Esophagus squamous epithelium (tissue), 4 donors: ENCODE results near the gene LRRFIP2.

Source experiments
- CTCF ChIP-seq, 6 experiments: fragments of 450-650 bp in 4 of 6; fragments of 200-600 bp in 2 of 6; sonication (generic) in 2 of 6; IDR thresholded peaks; one replicate each; pipeline ENCODE4 v1.5.1; 2016 to 2019; ENCODE audit warnings: antibody characterized with exemption in 6 of 6, mild to moderate bottlenecking in 4 of 6, moderate library complexity in 4 of 6
- POLR2A ChIP-seq, 4 donors: fragments of 450-650 bp; IDR thresholded peaks; one replicate each; pipeline ENCODE4 v1.6.1; 2017; ENCODE audit warnings: antibody characterized with exemption in 4 of 4, mild to moderate bottlenecking in 4 of 4, moderate library complexity in 3 of 4

- no peak for TF ChIP-seq POLR2A (IDR thresholded peaks at IDR 0.05)
- TF ChIP-seq CTCF (IDR thresholded peaks at IDR 0.05), result no peak
Observed at GRCh38 chr3:37039161-37039846, 135.1 kb downstream of the LRRFIP2 start.
